ENCODE results near the gene ULK4.

DNA sequence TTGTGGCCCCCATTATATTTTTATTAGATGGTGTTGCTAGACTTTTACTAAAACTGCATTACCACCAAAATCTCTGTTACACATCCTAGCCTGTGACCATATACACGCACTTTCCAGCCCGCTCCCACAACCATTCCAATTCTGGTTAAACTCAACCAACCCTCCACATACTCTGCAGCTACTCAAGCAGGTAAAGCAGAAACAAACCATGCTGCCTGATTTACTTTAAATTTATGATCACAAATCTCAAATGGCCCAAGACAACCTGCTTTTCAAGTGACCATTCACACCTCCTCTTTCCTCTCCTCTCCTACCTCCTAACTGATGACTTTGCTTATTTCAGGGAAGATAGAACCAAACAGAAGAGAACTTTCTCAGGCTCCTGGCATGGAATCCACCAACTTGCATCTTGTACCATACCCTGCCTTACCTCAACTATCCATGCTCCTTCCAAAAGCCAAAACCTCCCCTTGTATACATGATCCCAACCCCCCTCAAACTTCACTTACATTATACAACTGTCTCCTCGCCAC lies 18.5 kb downstream of the ULK4 start:
- TF ChIP-seq MXI1 (IDR thresholded peaks at IDR 0.05; ENCODE audit: borderline replicate concordance, low read depth, low read length): no peak
- TF ChIP-seq, protein P1, sequence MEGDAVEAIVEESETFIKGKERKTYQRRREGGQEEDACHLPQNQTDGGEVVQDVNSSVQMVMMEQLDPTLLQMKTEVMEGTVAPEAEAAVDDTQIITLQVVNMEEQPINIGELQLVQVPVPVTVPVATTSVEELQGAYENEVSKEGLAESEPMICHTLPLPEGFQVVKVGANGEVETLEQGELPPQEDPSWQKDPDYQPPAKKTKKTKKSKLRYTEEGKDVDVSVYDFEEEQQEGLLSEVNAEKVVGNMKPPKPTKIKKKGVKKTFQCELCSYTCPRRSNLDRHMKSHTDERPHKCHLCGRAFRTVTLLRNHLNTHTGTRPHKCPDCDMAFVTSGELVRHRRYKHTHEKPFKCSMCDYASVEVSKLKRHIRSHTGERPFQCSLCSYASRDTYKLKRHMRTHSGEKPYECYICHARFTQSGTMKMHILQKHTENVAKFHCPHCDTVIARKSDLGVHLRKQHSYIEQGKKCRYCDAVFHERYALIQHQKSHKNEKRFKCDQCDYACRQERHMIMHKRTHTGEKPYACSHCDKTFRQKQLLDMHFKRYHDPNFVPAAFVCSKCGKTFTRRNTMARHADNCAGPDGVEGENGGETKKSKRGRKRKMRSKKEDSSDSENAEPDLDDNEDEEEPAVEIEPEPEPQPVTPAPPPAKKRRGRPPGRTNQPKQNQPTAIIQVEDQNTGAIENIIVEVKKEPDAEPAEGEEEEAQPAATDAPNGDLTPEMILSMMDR (conservative IDR thresholded peaks at IDR 0.05; ENCODE audit: low read depth, low read length): no peak
- no peak for TF ChIP-seq RCOR1 (IDR thresholded peaks at IDR 0.05; ENCODE audit: insufficient replicate concordance, low read length)
- TF ChIP-seq POLR2A (IDR thresholded peaks at IDR 0.05; ENCODE audit: low read depth, low read length): no peak
- no peak for TF ChIP-seq FOS (IDR thresholded peaks at IDR 0.05; ENCODE audit: low read depth, low read length)
- TF ChIP-seq CEBPB (IDR thresholded peaks at IDR 0.05; ENCODE audit: low read depth, low read length): no peak
- TF ChIP-seq, protein P2, sequence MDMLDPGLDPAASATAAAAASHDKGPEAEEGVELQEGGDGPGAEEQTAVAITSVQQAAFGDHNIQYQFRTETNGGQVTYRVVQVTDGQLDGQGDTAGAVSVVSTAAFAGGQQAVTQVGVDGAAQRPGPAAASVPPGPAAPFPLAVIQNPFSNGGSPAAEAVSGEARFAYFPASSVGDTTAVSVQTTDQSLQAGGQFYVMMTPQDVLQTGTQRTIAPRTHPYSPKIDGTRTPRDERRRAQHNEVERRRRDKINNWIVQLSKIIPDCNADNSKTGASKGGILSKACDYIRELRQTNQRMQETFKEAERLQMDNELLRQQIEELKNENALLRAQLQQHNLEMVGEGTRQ (IDR thresholded peaks at IDR 0.05; ENCODE audit: low read depth, low read length): no peak
- no peak for TF ChIP-seq BHLHE40 (IDR thresholded peaks at IDR 0.05; ENCODE audit: low read depth, low read length)
- no peak for TF ChIP-seq ELK1 (IDR thresholded peaks at IDR 0.05; ENCODE audit: borderline replicate concordance, low read depth, low read length)
- no peak for TF ChIP-seq SMC3 (IDR thresholded peaks at IDR 0.05; ENCODE audit: low read depth, low read length)
- no peak for TF ChIP-seq MAFK (IDR thresholded peaks at IDR 0.05; ENCODE audit: low read depth, low read length)
- TF ChIP-seq MAZ (IDR thresholded peaks at IDR 0.05; ENCODE audit: borderline replicate concordance, low read depth, low read length): no peak
- no peak for TF ChIP-seq RFX5 (IDR thresholded peaks at IDR 0.05; ENCODE audit: low read depth, low read length)
